ENCODE measurements around the gene SLC37A4.

GRCh38 chr11:119062779-119063178 lies 32.1 kb upstream of the SLC37A4 start:
- TF ChIP-seq KDM1A (IDR thresholded peaks at IDR 0.05; ENCODE audit: low read depth) = no peak
- no peak for TF ChIP-seq REST (IDR thresholded peaks at IDR 0.05)
- TF ChIP-seq CTCF (IDR thresholded peaks at IDR 0.05) = no peak
- TF ChIP-seq SMC3 (IDR thresholded peaks at IDR 0.05) = no peak
- TF ChIP-seq JUNB (IDR thresholded peaks at IDR 0.05) = no peak
- no peak for TF ChIP-seq CHD2 (IDR thresholded peaks at IDR 0.05; ENCODE audit: low read length, partially characterized antibody)
- TF ChIP-seq ATOH8 (CRISPR knock-in tag; IDR thresholded peaks at IDR 0.05; ENCODE audit: low read depth) = no peak

Measured in A549 (cell line).